H9 (cell line): Measurements from ENCODE around the gene PHF11. TPM values are rescaled to one million over a fixed set of nuclear protein-coding genes. Genes with fewer than 3 reads are reported as not detected.

Experiments used
- DNase-seq: peaks from one replicate; pipeline ENCODE4 v3.0.0-alpha.2; 2017
- H2AFZ ChIP-seq: one replicate; pipeline ENCODE4 v1.6.1; 2013; ENCODE audit warnings: mild to moderate bottlenecking, low read length, control low read depth, moderate library complexity
- H2AK5ac ChIP-seq: 2 replicates; pipeline ENCODE4 v1.6.1; 2013; ENCODE audit warnings: low read length, control low read depth, mixed read lengths; ENCODE audit not compliant: insufficient read length
- H2BK120ac ChIP-seq: one replicate; pipeline ENCODE4 v1.6.1; 2013; ENCODE audit warnings: low read depth, mild to moderate bottlenecking, low read length, control low read depth, inconsistent platforms; ENCODE audit not compliant: poor library complexity, severe bottlenecking
- H2BK12ac ChIP-seq: 2 replicates; pipeline ENCODE4 v1.6.1; 2013; ENCODE audit warnings: low read length, control low read depth, mixed read lengths, low read depth; ENCODE audit not compliant: insufficient read length
- H2BK15ac ChIP-seq: 2 replicates; pipeline ENCODE4 v1.6.1; 2013; ENCODE audit warnings: low read depth, low read length, control low read depth
- H2BK20ac ChIP-seq: one replicate; pipeline ENCODE4 v1.6.1; 2013; ENCODE audit warnings: low read depth, mild to moderate bottlenecking, low read length, control low read depth, inconsistent platforms; ENCODE audit not compliant: poor library complexity, severe bottlenecking
- H2BK5ac ChIP-seq: 2 replicates; pipeline ENCODE4 v1.6.1; 2013; ENCODE audit warnings: low read length, control low read depth, mixed read lengths; ENCODE audit not compliant: insufficient read length
- H3K14ac ChIP-seq: 2 replicates; pipeline ENCODE4 v1.6.1; 2013; ENCODE audit warnings: low read length, control low read depth; ENCODE audit not compliant: insufficient read depth
- H3K18ac ChIP-seq: 2 replicates; pipeline ENCODE4 v1.6.1; 2013; ENCODE audit warnings: low read depth, mild to moderate bottlenecking, mixed read lengths, low read length, control low read depth; ENCODE audit not compliant: insufficient read length
- H3K23ac ChIP-seq: 2 replicates; pipeline ENCODE4 v1.6.1; 2013; ENCODE audit warnings: low read length, control low read depth, mixed read lengths, low read depth; ENCODE audit not compliant: insufficient read length
- H3K23me2 ChIP-seq: 2 replicates; pipeline ENCODE4 v1.6.1; 2013; ENCODE audit warnings: low read depth, mild to moderate bottlenecking, mixed read lengths, low read length, control low read depth; ENCODE audit not compliant: insufficient read length, poor library complexity, severe bottlenecking
- H3K27ac ChIP-seq: 2 replicates; pipeline ENCODE4 v1.5.1; 2013; ENCODE audit warnings: low read length, control low read depth, mixed read lengths, low read depth; ENCODE audit not compliant: insufficient read length
- H3K27me3 ChIP-seq: 2 replicates; pipeline ENCODE4 v1.6.1; 2013; ENCODE audit warnings: low read length, control low read depth, inconsistent platforms; ENCODE audit not compliant: insufficient read depth
- H3K4ac ChIP-seq: 2 replicates; pipeline ENCODE4 v1.6.1; 2013; ENCODE audit warnings: low read depth, mild to moderate bottlenecking, control low read depth, inconsistent platforms, low read length, moderate library complexity
- H3K4me1 ChIP-seq: 2 replicates; pipeline ENCODE4 v1.6.1; 2013; ENCODE audit warnings: low read length, control low read depth, inconsistent platforms; ENCODE audit not compliant: insufficient read depth
- H3K4me2 ChIP-seq: 2 replicates; pipeline ENCODE4 v1.6.1; 2013; ENCODE audit warnings: low read length, control low read depth, mixed read lengths; ENCODE audit not compliant: insufficient read length, insufficient read depth
- H3K56ac ChIP-seq: 2 replicates; pipeline ENCODE4 v1.6.1; 2013; ENCODE audit warnings: low read depth, mild to moderate bottlenecking, mixed read lengths, low read length, control low read depth; ENCODE audit not compliant: insufficient read length
- H3K79me1 ChIP-seq: 2 replicates; pipeline ENCODE4 v1.6.1; 2013; ENCODE audit warnings: low read depth, mild to moderate bottlenecking, moderate library complexity, low read length, control low read depth, inconsistent platforms; ENCODE audit not compliant: insufficient read depth, poor library complexity, severe bottlenecking
- H3K79me2 ChIP-seq: 2 replicates; pipeline ENCODE4 v1.6.1; 2013; ENCODE audit warnings: low read length, control low read depth, inconsistent platforms; ENCODE audit not compliant: insufficient read depth
- H3K9ac ChIP-seq: 2 replicates; pipeline ENCODE4 v1.6.1; 2013; ENCODE audit warnings: low read length, control low read depth, mixed read lengths; ENCODE audit not compliant: insufficient read length; ENCODE audit errors: extremely low read depth
- H3K9me3 ChIP-seq: one replicate; pipeline ENCODE4 v1.6.1; 2013; ENCODE audit warnings: low read depth, low read length, inconsistent platforms; ENCODE audit not compliant: control insufficient read depth
- H3T11ph ChIP-seq: one replicate; pipeline ENCODE4 v1.6.1; 2013; ENCODE audit warnings: mild to moderate bottlenecking, low read length, control low read depth, inconsistent platforms
- H4K20me1 ChIP-seq: one replicate; pipeline ENCODE4 v1.6.1; 2013; ENCODE audit not compliant: control insufficient read depth, insufficient read length, insufficient read depth
- H4K5ac ChIP-seq: 2 replicates; pipeline ENCODE4 v1.6.1; 2013; ENCODE audit warnings: low read depth, mild to moderate bottlenecking, mixed read lengths, low read length, control low read depth; ENCODE audit not compliant: insufficient read length
- H4K8ac ChIP-seq: replicated peaks from 2 replicates; pipeline ENCODE4 v1.6.1; 2013; ENCODE audit warnings: low read length, control low read depth, mixed read lengths, low read depth; ENCODE audit not compliant: insufficient read length
- H4K91ac ChIP-seq: 2 replicates; pipeline ENCODE4 v1.6.1; 2013; ENCODE audit warnings: low read depth, mild to moderate bottlenecking, moderate library complexity, mixed read lengths, low read length, control low read depth; ENCODE audit not compliant: insufficient read length
- H3K27ac Mint-ChIP-seq, 3 experiments: 2 replicates in 2 of 3; 3 replicates in 1 of 3; pipeline ENCODE4 v1.8.0; 2020 to 2021; ENCODE audit warnings: mixed read lengths in 3 of 3, mild to moderate bottlenecking in 1 of 3, moderate library complexity in 1 of 3
- H3K27me3 Mint-ChIP-seq: 2 replicates; pipeline ENCODE4 v1.8.0; 2021; ENCODE audit warnings: low read depth, mild to moderate bottlenecking, moderate library complexity, mixed read lengths
- H3K36me3 Mint-ChIP-seq, 3 experiments: 2 replicates in 2 of 3; 3 replicates in 1 of 3; pipeline ENCODE4 v1.8.0; 2020 to 2021; ENCODE audit warnings: low read depth in 3 of 3, mixed read lengths in 3 of 3; ENCODE audit not compliant: insufficient read depth in 1 of 3
- H3K4me1 Mint-ChIP-seq, 2 experiments: 2 replicates each; pipeline ENCODE4 v1.8.0; 2020; ENCODE audit warnings: mixed read lengths in 2 of 2
- H3K4me3 Mint-ChIP-seq, 2 experiments: 2 replicates in 1 of 2; 3 replicates in 1 of 2; pipeline ENCODE4 v1.8.0; 2020 to 2021; ENCODE audit warnings: mild to moderate bottlenecking in 2 of 2, mixed read lengths in 2 of 2, moderate library complexity in 1 of 2
- H3K9me3 Mint-ChIP-seq, 2 experiments: 2 replicates in 1 of 2; 3 replicates in 1 of 2; pipeline ENCODE4 v1.8.0; 2020; ENCODE audit warnings: mild to moderate bottlenecking in 2 of 2, mixed read lengths in 2 of 2, moderate library complexity in 1 of 2
- CTCF ChIP-seq: fragments of 200-600 bp; sonication (generic); conservative IDR thresholded peaks from 3 replicates; pipeline ENCODE4 v1.8.0; 2021; ENCODE audit warnings: antibody characterized with exemption, mild to moderate bottlenecking
- WGBS: extraction: QIAGEN DNeasy Blood & Tissue Kit; methylation state at CpG from one replicate; pipeline ENCODE4 v1.1.7; 2013; ENCODE audit warnings: missing lambda C conversion rate, low lambda C conversion rate, mixed read lengths; ENCODE audit not compliant: insufficient read length; ENCODE audit errors: extremely low coverage; 5-methylcytosine and 5-hydroxymethylcytosine counted together
- total RNA-seq: library from RNA; stranded (reverse); gene quantifications from 2 replicates; pipeline ENCODE4 v1.2.1, GENCODE V29; 2021

PHF11 gene
- total RNA-seq, 1 experiment from 2014 or later: 13.5 TPM

GRCh38 chr13:49543656-49544055 is 47.9 kb downstream of the PHF11 start:
- Histone ChIP-seq H3K56ac (no peak overlapping the region), H3K27me3 (no peaks in the 10 kb centered on the region), H4K8ac (no peak overlapping the region), H4K20me1 (no peaks in the 10 kb centered on the region), H3K9me3 (no peaks in the 10 kb centered on the region), H3K4me2 (no peak overlapping the region), H2BK15ac (no peak overlapping the region), H3K9ac (no peak overlapping the region), H3K18ac (no peak overlapping the region), H2AK5ac (no peak overlapping the region), H4K5ac (no peak overlapping the region), H3K79me2 (no peaks in the 10 kb centered on the region), H3T11ph (no peak overlapping the region), H3K23me2 (no peaks in the 10 kb centered on the region), H3K4me1 (no peaks in the 10 kb centered on the region), H3K79me1 (peaks cover 4% of the 10 kb centered on the region), H3K14ac (no peak overlapping the region), H3K4ac (no peak overlapping the region), H2BK12ac (no peak overlapping the region), H2BK20ac (no peak overlapping the region), H2BK5ac (no peak overlapping the region), H2BK120ac (no peak overlapping the region), H3K23ac (no peak overlapping the region), H2AFZ (no peak overlapping the region), H4K91ac (no peak overlapping the region), H3K27ac (no peak overlapping the region)
- TF ChIP-seq CTCF: no peak
- H3K27me3 Mint-ChIP-seq: no peaks in the 10 kb centered on the region
- WGBS: no CpG with 5 or more reads among the region's 3 CpGs
- H3K36me3 Mint-ChIP-seq: peaks cover 12 to 66% (median 39%) of the 10 kb centered on the region in 3 experiments; a peak in 6 of 7 replicates
- no peaks in the 10 kb centered on the region for H3K9me3 Mint-ChIP-seq
- H3K4me1 Mint-ChIP-seq: peaks cover 7 to 9% of the 10 kb centered on the region in 2 experiments; a peak in 1 of 4 replicates
- no peak overlapping the region for H3K4me3 Mint-ChIP-seq
- H3K27ac Mint-ChIP-seq: no peak overlapping the region; a peak in 1 of 7 replicates
- DNase-seq: no peak
